Measurements from ENCODE around the gene CCDC192.

The CCDC192 gene

DNA sequence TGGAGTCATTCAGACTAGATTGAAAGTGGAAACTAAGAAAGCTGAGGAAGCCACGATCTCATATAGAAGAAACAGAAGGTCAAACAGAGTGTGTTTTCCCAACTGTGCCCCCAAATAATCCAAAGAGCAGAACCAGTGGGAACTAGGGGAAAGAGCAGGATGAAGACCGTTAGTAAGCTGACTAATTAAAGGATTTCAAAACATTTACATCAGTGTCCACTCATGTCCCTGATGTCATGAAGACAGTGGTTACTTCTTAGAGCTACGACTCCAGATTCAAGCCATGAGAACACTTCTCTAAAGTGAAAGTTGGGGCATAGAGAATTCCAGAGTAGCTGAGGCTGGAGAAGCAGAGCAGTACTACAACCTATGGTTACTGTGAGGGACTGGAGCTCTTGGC lies 260.7 kb downstream of the CCDC192 start (continued):
- TF ChIP-seq, protein P1, sequence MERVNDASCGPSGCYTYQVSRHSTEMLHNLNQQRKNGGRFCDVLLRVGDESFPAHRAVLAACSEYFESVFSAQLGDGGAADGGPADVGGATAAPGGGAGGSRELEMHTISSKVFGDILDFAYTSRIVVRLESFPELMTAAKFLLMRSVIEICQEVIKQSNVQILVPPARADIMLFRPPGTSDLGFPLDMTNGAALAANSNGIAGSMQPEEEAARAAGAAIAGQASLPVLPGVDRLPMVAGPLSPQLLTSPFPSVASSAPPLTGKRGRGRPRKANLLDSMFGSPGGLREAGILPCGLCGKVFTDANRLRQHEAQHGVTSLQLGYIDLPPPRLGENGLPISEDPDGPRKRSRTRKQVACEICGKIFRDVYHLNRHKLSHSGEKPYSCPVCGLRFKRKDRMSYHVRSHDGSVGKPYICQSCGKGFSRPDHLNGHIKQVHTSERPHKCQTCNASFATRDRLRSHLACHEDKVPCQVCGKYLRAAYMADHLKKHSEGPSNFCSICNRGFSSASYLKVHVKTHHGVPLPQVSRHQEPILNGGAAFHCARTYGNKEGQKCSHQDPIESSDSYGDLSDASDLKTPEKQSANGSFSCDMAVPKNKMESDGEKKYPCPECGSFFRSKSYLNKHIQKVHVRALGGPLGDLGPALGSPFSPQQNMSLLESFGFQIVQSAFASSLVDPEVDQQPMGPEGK (tag by site-specific recombination; IDR thresholded peaks at IDR 0.05) = no peak
- no peak for TF ChIP-seq ZFP37 (tag by site-specific recombination; IDR thresholded peaks at IDR 0.05)

DNA sequence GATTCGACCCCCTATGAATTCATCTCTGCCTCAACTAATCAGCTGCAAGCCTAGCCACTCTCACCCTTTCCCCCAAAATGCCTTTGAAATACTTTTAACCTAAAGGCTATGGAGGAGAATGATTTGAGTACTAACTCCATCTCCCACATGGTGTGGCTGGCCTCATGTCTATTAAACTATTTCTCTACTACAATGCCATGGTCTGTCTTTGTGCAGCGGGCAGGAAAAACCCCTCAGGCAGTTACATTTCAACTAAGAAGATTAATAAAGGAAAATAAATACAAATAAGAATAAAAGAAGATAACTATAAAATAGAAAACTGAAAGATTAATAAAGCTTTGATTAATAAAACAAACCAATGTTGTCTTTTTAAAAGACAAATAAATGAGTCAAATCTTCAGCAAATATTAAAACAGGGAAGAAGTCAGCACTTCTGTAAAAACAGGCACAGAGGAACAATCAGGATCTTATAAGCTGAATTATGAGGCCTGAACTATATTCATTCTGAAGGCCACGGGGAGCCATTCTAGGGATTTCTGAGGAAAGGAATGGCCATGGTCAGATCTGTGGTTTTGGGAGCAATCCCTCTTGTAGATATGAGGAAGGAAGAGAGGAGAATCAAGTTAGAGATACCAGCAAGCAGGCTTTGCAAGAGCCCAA lies 264.3 kb downstream of the CCDC192 start:
- ChIA-PET CTCF (interaction anchor here (0.6 kb wide), 1 partner anchor 11 kb away, joined by 3 read pairs; no protein-coding TSS in a partner anchor), POLR2A (no interaction called here)
- H3K9me3 ChIP-seq (ENCODE audit: control insufficient read depth, insufficient read depth, low read depth, low read length) = no peaks in the 10 kb centered on the region

DNA sequence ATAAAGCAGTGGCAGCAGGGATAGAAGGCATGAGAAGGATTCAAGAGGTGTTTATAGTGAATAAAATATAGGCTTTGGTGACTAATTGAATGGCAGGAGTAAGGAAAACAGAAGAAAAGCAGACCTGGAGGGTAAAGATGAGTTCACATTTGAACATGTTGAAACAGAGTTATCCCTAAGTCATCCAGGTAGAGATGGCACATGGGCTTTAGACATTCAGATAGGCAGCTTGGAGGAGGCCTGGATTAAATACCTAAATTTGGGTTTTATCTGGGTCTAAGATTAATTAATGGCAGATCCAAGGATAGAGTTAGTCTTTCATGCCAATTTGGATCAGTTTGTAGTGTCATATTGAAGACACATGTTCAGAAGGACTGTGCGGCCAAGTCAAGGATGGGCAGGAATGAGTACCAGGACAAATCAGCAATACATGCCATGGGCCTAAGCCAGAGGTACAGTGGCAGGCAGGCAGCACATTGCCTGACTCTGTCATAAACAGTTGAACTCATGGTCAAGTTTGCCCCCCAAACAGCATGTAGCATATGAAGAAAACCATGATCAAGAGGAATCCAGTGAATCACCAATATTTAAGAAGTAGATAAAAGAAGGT lies 264.9 kb downstream of the CCDC192 start:
- TF ChIP-seq, protein P2, sequence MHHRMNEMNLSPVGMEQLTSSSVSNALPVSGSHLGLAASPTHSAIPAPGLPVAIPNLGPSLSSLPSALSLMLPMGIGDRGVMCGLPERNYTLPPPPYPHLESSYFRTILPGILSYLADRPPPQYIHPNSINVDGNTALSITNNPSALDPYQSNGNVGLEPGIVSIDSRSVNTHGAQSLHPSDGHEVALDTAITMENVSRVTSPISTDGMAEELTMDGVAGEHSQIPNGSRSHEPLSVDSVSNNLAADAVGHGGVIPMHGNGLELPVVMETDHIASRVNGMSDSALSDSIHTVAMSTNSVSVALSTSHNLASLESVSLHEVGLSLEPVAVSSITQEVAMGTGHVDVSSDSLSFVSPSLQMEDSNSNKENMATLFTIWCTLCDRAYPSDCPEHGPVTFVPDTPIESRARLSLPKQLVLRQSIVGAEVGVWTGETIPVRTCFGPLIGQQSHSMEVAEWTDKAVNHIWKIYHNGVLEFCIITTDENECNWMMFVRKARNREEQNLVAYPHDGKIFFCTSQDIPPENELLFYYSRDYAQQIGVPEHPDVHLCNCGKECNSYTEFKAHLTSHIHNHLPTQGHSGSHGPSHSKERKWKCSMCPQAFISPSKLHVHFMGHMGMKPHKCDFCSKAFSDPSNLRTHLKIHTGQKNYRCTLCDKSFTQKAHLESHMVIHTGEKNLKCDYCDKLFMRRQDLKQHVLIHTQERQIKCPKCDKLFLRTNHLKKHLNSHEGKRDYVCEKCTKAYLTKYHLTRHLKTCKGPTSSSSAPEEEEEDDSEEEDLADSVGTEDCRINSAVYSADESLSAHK (tag by site-specific recombination; IDR thresholded peaks at IDR 0.05) = no peak
- TF ChIP-seq ZNF157 (tag by site-specific recombination; IDR thresholded peaks at IDR 0.05) = no peak
- TF ChIP-seq ZNF214 (tag by site-specific recombination; IDR thresholded peaks at IDR 0.05; ENCODE audit: borderline replicate concordance) = no peak
- TF ChIP-seq, protein P3, sequence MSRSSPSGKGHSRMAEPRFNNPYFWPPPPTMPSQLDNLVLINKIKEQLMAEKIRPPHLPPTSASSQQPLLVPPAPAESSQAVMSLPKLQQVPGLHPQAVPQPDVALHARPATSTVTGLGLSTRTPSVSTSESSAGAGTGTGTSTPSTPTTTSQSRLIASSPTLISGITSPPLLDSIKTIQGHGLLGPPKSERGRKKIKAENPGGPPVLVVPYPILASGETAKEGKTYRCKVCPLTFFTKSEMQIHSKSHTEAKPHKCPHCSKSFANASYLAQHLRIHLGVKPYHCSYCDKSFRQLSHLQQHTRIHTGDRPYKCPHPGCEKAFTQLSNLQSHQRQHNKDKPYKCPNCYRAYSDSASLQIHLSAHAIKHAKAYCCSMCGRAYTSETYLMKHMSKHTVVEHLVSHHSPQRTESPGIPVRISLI (tag by site-specific recombination; IDR thresholded peaks at IDR 0.05) = no peak
- no peak for TF ChIP-seq FEZF1 (tag by site-specific recombination; IDR thresholded peaks at IDR 0.05)
- no peak for TF ChIP-seq ZNF48 (tag by site-specific recombination; IDR thresholded peaks at IDR 0.05)
- no peak for TF ChIP-seq HOXC10 (CRISPR knock-in tag; IDR thresholded peaks at IDR 0.05)
- TF ChIP-seq, protein P4, sequence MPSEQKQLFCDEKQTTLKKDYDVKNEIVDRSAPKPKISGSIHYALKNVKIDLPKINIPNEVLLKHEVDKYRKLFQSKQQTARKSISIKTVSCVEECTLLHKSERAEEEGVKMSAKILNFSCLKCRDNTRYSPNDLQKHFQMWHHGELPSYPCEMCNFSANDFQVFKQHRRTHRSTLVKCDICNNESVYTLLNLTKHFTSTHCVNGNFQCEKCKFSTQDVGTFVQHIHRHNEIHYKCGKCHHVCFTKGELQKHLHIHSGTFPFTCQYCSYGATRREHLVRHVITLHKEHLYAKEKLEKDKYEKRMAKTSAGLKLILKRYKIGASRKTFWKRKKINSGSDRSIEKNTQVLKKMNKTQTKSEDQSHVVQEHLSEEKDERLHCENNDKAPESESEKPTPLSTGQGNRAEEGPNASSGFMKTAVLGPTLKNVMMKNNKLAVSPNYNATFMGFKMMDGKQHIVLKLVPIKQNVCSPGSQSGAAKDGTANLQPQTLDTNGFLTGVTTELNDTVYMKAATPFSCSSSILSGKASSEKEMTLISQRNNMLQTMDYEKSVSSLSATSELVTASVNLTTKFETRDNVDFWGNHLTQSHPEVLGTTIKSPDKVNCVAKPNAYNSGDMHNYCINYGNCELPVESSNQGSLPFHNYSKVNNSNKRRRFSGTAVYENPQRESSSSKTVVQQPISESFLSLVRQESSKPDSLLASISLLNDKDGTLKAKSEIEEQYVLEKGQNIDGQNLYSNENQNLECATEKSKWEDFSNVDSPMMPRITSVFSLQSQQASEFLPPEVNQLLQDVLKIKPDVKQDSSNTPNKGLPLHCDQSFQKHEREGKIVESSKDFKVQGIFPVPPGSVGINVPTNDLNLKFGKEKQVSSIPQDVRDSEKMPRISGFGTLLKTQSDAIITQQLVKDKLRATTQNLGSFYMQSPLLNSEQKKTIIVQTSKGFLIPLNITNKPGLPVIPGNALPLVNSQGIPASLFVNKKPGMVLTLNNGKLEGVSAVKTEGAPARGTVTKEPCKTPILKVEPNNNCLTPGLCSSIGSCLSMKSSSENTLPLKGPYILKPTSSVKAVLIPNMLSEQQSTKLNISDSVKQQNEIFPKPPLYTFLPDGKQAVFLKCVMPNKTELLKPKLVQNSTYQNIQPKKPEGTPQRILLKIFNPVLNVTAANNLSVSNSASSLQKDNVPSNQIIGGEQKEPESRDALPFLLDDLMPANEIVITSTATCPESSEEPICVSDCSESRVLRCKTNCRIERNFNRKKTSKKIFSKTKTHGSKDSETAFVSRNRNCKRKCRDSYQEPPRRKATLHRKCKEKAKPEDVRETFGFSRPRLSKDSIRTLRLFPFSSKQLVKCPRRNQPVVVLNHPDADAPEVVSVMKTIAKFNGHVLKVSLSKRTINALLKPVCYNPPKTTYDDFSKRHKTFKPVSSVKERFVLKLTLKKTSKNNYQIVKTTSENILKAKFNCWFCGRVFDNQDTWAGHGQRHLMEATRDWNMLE (tag by site-specific recombination; conservative IDR thresholded peaks at IDR 0.05; ENCODE audit: low read depth) = no peak
- no peak for TF ChIP-seq WT1 (tag by site-specific recombination; IDR thresholded peaks at IDR 0.05)
- TF ChIP-seq ZNF792 (tag by site-specific recombination; IDR thresholded peaks at IDR 0.05) = no peak
- TF ChIP-seq, protein P5, sequence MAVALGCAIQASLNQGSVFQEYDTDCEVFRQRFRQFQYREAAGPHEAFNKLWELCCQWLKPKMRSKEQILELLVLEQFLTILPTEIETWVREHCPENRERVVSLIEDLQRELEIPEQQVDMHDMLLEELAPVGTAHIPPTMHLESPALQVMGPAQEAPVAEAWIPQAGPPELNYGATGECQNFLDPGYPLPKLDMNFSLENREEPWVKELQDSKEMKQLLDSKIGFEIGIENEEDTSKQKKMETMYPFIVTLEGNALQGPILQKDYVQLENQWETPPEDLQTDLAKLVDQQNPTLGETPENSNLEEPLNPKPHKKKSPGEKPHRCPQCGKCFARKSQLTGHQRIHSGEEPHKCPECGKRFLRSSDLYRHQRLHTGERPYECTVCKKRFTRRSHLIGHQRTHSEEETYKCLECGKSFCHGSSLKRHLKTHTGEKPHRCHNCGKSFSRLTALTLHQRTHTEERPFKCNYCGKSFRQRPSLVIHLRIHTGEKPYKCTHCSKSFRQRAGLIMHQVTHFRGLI (tag by site-specific recombination; IDR thresholded peaks at IDR 0.05) = no peak
- TF ChIP-seq ZXDB (tag by site-specific recombination; IDR thresholded peaks at IDR 0.05) = no peak
- CTCF ChIA-PET = no interaction called here
- POLR2A ChIA-PET = no interaction called here
- no peak overlapping the region for H3K4me3 ChIP-seq (ENCODE audit: low read depth, low read length)
- no peaks in the 10 kb centered on the region for H3K4me1 ChIP-seq (ENCODE audit: control insufficient read depth, insufficient read depth, low read length)
- no peak overlapping the region for H3K27ac ChIP-seq (ENCODE audit: extremely low read depth, low read depth, low read length)
- H3K9me3 ChIP-seq (ENCODE audit: control insufficient read depth, insufficient read depth, low read depth, low read length) = no peaks in the 10 kb centered on the region
- H3K36me3 ChIP-seq (ENCODE audit: control insufficient read depth in 2 of 2, insufficient read depth in 1 of 2, low read length in 2 of 2) = no peaks in the 10 kb centered on the region

More for the DNA sequence above, 264.3 kb downstream of the CCDC192 start:
- H3K4me3 ChIP-seq (ENCODE audit: low read depth, low read length) = no peak overlapping the region
- H3K4me1 ChIP-seq (ENCODE audit: control insufficient read depth, insufficient read depth, low read length) = no peaks in the 10 kb centered on the region
- no peaks in the 10 kb centered on the region for H3K36me3 ChIP-seq (ENCODE audit: control insufficient read depth in 2 of 2, insufficient read depth in 1 of 2, low read length in 2 of 2)
- H3K27ac ChIP-seq (ENCODE audit: extremely low read depth, low read depth, low read length) = no peak overlapping the region
- no peak for TF ChIP-seq ZNF548 (tag by site-specific recombination; IDR thresholded peaks at IDR 0.05)
- TF ChIP-seq ZBTB21 (tag by site-specific recombination; IDR thresholded peaks at IDR 0.05) = no peak
- TF ChIP-seq ZNF140 (tag by site-specific recombination; IDR thresholded peaks at IDR 0.05) = no peak
- no peak for TF ChIP-seq ZNF48 (tag by site-specific recombination; IDR thresholded peaks at IDR 0.05)
